Activated CD8-positive, alpha-beta memory T cell treated with anti-CD3 and anti-CD28 coated beads for 24 hours (primary cell): ENCODE data around the gene TM9SF2.
A peak's percentile ranks its signal among the peaks of the same experiment; 100 is the strongest.
"Not testable (repeated sequence)": the region's sequence is repeated elsewhere in the genome, so short reads cannot be mapped to it uniquely, and the experiment has no call there.

ENCODE experiments used
- DNase-seq: peaks from one replicate; pipeline ENCODE4 v3.0.0-alpha.2; 2020

Gene TM9SF2, protein sequence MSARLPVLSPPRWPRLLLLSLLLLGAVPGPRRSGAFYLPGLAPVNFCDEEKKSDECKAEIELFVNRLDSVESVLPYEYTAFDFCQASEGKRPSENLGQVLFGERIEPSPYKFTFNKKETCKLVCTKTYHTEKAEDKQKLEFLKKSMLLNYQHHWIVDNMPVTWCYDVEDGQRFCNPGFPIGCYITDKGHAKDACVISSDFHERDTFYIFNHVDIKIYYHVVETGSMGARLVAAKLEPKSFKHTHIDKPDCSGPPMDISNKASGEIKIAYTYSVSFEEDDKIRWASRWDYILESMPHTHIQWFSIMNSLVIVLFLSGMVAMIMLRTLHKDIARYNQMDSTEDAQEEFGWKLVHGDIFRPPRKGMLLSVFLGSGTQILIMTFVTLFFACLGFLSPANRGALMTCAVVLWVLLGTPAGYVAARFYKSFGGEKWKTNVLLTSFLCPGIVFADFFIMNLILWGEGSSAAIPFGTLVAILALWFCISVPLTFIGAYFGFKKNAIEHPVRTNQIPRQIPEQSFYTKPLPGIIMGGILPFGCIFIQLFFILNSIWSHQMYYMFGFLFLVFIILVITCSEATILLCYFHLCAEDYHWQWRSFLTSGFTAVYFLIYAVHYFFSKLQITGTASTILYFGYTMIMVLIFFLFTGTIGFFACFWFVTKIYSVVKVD

DNA sequence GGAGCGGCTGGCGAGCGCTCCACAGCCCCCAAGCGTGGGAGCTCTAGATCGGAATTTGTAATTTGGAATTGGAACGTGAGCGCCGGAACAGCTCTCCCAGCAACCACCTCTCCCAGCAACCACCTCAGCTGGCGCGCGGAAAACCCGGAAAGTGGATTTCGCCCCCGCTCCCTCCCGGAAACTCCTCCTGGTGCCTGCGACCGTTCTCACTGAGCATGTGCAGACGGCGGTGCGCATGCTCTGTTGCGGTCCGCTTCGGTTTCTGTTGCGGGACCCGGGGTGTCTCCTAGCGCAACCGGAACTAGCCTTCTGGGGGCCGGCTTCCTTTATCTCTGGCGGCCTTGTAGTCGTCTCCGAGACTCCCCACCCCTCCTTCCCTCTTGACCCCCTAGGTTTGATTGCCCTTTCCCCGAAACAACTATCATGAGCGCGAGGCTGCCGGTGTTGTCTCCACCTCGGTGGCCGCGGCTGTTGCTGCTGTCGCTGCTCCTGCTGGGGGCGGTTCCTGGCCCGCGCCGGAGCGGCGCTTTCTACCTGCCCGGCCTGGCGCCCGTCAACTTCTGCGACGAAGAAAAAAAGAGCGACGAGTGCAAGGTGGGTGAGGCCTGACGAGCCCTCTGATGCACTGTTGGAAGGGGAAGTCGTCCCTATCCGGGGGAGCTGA is at the start of gene TM9SF2:
Gene TM9SF2, plus strand, starts transcription at position 289 of the 664 bp plus-strand sequence. Its CDS starts 135 bp downstream, at position 424.
- peak; percentile 99 for DNase-seq

DNA sequence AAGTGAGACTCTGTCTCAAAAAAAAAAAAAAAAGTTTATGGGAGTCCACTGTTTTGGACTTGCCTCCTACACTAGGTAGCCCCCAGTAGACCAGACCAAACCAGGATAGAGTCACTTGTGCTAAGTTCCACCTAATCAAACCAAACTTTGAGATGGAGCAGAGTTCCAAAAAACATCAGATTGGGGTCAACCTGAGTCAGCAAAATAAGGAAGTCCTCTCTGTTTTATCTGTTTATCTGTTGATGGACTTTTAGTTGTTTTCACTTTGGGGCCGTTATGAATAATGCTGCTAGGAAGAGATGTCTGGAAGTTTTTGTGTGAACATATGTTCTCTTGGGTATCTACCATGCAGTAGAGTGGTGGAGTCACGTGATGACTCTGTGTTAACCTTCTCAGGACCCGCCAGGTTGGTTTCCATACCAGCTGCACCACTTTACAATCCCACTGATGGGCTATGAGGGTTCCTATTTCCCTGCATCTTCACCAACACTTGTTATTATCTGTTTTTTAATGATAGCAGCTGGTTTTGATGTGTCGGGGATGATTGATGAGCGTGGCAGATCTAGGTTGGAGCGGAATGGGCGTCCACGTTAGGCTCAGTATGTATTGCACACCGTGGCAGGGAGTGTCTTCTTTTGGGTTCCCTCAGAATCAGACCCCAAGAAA is 46.6 kb upstream of the TM9SF2 start:
- no peak for DNase-seq

DNA sequence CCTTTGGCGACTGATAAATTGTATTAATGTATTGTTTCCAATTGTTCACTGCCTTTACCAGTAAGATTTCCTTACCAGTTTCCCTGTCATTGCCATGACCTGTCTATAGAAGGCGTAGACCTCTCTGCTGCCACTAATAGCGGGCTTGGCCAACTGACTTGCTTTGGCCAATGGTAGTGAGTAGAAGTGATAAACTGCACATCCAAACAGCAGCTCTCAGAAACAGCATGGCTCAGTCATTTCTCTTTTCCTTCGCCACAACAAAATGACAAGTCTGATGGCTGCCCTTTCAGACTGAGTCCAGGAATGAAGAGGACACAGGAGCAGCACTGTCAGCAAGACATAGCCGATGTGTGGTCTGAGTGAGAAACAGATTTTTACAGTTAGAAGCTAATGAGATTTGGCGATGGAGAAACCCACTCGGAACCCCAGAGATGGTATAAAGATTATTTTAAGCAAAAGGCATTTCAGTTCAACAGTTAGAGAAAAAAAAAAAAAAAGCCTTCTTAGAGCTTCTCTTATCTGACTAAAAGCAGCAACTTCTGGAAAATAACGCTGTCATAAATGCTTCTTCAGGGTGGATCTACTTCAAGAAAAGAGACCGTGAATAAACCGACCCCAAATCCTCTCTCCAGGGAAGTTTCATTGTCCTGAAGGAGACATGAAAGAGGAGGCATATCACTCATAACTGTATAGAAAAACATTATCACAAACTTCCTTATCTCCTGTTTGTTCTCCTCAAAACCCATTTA is 42.0 kb upstream of the TM9SF2 start:
- no peak for DNase-seq

DNA sequence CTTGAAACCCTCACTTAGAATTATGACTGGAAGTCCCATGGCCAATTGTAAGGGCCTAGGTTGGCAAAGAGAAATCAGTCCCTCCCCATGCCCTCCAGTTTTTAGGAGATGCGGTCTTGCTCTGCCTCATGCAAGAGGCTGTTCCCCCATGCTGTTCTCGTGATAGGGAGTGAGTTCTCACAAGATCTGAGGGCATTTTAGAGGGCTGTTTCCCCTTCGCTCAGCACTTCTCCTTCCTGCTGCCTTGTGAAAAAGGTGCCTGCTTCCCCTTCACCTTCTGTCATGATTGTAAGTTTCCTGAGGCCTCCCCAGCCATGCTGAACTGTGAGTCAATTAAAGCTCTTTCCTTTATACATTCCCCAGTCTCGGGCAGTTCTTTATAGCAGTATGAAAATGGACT is 40.5 kb upstream of the TM9SF2 start:
- DNase-seq = not testable (repeated sequence)

DNA sequence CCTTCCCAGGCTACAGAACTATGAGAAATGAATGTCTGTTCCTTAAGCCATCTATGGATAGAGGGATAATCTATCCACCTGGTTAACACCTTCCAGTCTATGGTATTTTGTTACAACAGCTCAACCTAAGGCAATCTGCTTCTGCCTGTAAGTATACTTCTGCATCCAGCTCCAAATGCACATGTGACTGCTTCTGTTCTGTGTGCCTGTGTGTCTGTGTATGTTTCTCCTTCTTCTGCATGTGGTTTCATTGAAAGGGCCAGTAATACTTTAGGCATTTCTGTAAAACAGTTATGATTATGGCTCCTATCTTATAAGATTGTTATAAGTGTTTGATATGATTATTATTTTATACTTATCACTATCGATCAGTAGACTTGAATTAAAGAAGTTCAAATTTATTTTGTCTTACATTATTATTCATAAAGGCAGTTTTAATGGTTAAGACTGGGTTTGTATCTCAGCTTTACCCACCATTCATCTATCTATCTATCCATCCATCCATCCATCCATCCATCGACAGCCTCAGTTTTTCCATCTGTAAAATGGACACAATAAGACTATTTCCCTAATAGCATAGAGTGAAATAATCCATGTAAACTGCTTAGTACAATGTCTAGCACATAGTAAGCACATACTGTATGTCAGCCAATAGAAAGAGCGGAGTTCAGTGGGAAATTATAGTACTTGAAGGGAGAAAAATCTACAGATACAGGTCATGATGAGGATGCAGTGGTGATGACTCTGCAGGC is 37.5 kb upstream of the TM9SF2 start:
- DNase-seq = no peak

GRCh38 chr13:99464441-99464949 is 36.8 kb upstream of the TM9SF2 start:
- no peak for DNase-seq

DNA sequence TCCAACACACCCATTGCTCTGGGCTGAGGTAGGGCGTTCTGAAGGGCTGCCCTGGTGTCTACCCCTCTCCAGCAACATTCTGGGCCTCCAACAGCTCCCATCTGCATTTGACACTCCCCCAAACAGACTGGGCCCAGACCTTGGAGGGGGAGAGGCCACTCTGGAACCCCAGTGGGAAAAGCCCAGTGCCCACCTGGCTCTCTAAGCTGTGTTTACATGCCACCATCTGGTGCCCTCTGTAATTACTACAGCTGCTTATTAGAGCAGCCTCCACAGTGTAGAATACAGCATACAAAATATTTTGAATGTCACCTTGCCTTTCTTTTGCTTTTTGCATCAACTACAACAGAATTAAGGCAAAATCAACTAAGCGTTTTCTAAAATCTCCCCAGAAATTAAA is 35.8 kb upstream of the TM9SF2 start:
- DNase-seq = no peak

DNA sequence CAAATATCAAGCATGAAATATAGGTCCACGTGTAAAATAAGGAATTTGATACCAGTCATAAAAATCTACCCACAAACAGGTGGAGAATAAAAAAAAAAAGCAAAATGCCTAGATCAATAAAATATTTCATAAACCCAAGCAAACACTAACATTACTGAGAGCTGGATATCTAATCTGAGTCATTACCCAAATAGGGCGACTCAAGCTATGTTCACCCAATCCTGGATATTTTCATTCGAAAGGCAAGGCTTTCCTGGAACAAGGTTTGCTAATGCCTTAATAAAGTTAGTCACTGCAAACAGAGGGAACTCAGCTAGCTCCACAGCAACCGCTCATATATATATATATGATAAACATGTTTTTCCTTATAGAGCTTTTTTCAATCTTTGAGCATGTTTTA is 33.5 kb upstream of the TM9SF2 start:
- DNase-seq = no peak

GRCh38 chr13:99469041-99469440 is 32.2 kb upstream of the TM9SF2 start:
- DNase-seq = no peak

DNA sequence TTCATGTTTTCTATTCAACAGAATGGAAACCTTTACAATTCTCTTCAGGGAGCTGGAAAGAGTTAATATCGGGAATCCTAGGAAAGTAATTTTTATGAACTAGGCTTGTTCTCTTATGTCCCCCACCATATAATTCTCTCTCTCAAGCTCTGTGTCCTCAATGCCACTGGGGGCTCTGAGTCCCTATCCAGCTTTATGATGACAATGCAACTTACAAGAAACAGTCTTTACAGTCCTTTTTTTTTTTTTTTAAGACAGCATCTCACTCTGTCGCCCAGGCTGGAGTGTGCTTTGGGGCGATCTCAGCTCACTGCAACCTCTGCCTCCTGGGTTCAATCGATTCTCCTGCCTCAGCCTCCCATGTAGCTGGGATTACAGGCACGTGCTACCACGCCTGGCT is 31.2 kb upstream of the TM9SF2 start:
- DNase-seq = no peak

GRCh38 chr13:99471221-99472121 is 29.8 kb upstream of the TM9SF2 start:
- DNase-seq = no peak

DNA sequence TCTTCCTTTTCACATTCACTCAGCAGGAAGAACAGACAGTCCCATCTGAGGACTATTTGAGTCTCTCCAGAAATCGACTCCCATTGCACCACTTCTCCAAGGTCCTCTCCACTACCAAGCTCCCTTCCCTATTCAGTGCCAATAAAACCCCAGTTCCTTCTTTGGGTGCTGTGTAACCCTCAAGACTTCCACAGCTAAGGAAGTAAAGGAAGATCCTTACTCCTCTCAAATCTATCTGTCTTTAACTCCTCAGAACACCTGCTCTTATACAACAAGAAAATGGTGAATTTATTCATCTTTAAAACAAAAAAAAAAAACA is 29.2 kb upstream of the TM9SF2 start:
- DNase-seq = no peak

DNA sequence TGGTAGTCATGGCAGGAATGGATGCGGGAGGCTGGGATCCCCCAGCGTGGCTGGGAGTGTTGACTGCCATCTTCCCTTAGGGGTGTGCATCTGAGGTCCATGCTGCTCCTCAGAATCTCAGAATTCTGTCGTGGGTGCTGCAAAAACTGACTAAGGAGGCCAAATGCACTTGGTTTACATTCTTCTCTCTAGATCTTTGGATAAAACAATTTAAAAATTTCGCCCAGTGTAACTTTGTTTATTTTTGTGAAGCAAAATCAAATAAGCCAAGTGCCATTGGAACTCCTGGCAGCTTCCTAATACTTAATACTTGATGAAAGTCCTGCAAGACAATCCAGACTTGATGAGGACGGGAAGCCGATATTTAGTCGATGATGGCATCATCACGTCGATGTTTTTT is 27.8 kb upstream of the TM9SF2 start:
- no peak for DNase-seq

GRCh38 chr13:99476648-99477047 is 24.6 kb upstream of the TM9SF2 start:
- DNase-seq = no peak

DNA sequence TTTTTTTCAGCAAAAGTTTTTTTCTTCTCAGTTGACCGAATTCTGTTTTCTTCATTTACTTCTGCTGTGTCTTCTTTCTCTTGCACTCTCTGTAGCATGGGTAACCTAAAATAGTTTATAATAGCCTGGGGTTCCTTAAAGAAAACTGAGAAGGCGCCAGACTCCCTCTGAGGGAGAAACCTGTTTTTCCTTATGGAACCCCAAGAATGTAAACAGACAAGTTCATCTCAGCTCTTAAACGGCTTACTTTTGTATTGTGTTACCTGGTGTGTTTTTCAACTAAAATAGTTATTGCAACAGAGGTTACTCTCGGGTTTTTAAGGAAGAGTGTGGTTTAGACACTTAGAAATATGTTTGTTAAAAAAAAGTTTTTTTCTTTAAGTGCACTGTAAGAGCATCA is 23.8 kb upstream of the TM9SF2 start:
- no peak for DNase-seq

GRCh38 chr13:99481366-99481765 is 19.9 kb upstream of the TM9SF2 start:
- DNase-seq = no peak

GRCh38 chr13:99484473-99484872 is 16.8 kb upstream of the TM9SF2 start:
- no peak for DNase-seq

DNA sequence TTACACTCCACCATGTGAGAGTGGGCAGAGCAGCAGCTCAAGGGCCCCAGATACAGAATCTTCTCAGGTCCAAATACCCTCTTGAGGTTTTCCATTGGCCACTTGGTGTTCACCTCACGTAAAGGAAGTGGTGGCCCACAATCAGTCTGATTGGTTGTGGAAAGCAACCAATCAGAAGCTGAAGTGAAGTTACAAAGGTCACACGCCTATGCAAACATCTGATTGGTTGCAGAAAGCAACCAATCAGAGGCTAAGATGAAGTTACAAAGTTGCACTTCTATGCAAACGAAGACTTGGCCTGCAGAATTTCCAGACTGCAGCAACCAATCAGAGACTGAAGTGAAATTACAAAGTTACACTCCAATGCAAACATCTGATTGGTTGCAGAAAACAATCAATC is 14.3 kb upstream of the TM9SF2 start:
- DNase-seq = no peak

DNA sequence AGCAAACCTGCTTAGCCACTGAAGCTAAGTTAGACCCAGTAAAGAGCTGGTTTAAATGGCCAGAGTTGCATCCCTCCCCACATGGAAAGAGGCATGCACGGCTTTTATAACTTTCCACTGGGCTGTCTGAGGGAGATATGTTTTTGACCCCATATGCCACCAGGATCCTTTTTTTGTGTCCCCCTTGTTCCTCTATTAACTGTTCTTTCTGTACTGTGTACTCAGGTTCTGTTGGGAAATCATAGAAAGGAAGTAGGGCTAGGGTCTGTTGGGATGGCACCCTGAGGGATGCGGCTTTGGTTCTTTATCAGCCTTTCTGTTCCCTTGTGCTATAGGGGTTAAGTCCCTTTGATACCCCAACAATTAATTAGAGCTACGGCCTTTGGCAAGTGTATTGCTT is 12.2 kb upstream of the TM9SF2 start:
- no peak for DNase-seq

GRCh38 chr13:99491750-99492149 is 9.5 kb upstream of the TM9SF2 start:
- not testable (repeated sequence) for DNase-seq
